ENCODE results near the gene RSPH10B2.
"Not testable (repeated sequence)": the region's sequence is repeated elsewhere in the genome, so short reads cannot be mapped to it uniquely, and the experiment has no call there.

Gene RSPH10B2

DNA sequence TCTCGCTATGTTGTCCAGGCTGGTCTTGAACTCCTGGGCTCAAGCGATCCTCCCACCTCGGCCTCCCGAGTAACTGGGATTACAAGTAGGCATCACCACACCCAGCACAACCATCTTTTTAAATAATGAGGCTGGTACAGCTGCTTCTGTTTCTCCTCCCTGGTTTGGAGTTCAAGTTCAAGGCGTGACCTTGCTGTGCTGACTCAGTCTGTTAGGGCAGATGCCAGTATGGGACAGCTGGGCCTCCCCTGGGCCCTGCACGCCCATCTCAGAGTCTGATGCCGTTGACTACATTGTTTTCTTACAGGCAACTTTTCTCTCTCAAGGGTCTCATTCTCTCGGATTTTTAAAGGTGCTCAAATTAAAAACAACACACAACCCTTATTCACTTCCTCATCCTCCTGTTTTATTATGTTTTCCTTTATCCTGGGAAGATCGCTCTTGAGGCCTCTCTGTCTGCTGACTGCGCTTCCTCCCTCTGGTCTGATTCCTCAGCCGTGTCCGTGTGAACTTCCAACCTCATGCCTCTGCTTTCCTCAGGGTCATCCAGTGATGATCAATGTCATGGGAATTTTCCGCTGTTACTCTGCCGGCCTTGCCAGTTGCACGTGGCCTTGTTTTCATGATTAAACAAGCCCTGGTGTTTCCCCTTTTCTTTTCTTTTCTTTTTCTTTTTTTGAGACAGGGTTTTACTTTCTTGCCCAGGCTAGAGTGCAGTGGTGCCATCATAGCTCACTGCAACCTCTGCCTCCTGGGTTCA is 38.4 kb downstream of the RSPH10B2 start:
- not testable (repeated sequence) for DNase-seq

DNA sequence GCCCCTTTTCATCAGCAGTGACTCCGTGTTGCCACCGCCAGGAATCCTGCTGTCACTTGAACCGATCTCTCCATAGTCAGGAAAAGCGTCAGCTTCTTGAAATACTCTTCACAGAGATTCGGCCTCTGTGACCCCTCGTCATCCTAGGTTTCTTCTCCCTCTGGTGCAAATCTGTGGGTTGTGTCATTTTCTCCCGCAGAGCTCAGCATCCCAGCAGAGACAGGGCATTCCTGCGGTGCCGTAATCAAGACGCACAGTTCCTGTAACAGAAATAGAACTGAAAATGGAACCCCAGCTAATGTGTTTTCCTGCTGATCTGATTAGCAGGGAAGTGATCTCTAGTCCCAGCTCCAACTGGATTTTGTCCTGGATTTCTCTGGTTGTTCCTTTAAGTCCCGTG is 40.4 kb downstream of the RSPH10B2 start:
- DNase-seq, result not testable (repeated sequence)

DNA sequence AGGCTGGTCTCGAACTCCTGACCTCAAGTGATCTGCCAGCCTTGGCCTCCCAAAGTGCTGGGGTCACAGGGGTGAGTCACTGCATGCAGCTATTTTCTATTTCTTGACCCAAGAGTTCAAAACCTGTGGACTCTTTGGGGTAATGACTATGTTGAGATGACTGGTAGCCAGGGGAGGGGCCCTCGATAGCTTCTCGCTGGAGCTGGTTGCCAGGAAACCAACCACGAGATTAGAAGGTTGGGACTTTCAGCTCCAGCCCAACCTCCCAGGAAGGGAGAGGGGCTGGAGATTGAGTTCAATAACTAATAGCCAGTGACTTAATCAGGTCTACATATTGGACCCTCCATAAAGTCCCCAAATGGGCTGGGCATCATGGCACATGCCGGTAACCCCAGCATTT is 43.3 kb downstream of the RSPH10B2 start:
- not testable (repeated sequence) for DNase-seq

DNA sequence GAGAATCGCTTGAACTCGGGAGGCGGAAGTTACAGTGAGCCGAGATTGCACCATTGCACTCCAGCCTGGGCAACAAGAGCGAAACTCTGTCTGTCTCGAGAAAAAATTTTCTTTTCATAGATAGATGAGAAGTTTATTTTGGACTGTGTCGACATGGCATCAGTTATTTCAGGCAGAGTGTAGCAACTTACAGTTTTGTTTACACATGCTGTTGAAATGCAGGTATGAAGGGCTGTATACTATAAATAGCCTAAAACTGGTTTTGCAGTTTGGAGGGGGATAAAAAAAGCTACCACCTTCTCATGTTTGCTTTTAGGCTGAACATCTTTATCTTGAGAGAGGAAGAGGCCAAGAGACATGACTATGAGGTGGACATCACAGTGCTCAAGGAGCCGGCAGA is 44.1 kb downstream of the RSPH10B2 start:
- DNase-seq, result not testable (repeated sequence)

DNA sequence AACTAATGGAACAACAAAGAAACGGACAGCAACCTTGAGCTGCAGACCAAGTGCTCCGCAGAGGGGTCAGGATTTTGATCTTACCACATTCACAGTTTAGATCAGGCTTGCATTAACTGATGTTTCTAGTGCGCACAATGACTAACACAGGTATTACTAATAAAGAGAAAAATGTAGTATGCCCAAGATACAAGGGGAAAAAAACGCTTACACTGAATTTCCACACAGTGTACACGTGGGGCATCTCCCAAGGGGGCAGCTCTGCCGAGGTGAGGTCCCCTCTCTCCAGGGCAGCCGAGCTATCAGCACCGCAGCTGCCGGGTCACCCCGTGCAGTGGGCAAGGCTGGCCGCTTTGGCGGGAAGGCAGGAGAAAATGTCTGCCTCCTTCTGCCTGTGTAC is 46.0 kb downstream of the RSPH10B2 start:
- DNase-seq, result not testable (repeated sequence)

DNA sequence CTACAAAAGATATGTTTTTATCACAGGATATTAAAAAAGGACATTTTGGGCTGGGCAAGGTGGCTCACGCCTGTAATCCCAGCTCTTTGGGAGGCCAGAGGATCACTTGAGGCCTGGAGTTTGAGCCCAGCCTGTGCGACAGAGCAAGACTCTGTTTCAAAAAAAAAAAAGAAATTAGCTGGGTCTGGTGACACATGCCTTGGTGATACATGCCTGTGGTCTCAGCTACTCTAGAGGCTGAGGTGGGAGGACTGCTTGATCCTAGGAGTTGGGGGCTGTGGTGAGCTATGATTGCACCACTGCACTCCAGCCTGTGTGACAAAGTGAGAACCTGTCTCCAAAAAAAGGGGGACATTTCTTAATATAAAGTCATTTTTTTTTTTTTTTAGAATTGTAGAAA is 46.4 kb downstream of the RSPH10B2 start:
- DNase-seq, result not testable (repeated sequence)

DNA sequence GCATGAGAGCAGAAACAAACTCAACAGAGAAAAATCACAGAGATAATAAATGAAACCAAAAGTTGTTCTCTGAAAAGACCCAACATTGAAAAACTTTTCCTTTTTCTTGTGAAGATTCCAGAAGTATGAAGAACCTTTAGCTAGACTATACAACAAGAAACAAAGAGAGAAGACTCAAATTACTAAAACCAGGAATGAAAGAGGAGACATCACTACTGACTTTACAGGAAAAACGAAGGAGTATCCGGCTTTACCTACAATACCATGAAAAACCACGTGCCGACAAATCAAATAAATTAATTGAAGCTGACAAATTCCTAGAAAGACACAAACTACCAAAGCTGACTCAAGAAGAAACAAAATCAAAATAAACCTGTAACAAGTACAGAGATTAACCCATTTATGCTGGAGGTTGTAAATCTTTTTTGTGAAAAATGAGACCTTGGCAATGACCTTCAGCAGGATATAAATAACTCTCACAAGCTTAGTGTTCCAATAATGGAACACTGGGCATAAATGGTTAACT is 53.6 kb downstream of the RSPH10B2 start:
- not testable (repeated sequence) for DNase-seq

DNA sequence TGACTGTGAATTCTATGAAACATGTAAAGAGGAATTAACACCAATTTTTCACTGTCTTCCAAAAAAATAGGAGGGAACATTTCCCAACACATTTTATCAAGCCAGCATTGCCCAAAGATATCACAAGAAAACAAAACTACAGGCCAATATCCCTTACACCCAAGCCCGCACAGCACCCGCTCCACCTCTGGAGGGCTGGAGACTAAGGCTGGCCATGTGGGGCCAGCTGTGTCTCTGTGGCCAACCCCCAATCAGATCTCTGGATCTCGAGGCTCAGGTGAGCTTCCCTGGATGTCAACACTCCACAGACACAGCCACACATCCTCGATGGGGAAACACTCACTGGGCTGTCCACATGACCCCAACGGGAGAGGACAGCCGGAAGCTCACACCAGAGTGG is 54.1 kb downstream of the RSPH10B2 start:
- DNase-seq, result not testable (repeated sequence)

DNA sequence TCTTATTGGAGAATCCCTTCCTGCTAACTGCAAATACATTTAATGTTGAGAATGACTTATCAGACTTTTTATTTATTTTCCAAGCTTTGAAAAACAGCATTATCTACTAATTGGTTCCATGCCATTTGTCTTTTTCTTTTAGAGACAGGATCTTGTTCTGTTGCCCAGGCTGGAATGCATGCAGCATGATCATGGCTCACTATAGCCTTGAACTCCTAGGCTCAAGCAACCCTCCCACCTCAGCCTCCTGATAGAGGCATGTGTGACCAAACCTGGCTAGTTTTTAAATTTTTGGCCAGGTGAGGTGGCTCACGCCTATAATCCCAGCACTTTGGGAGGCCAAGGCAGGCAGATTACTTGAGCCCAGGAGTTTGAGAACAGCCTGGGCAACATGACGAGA is 59.1 kb downstream of the RSPH10B2 start:
- not testable (repeated sequence) for DNase-seq

DNA sequence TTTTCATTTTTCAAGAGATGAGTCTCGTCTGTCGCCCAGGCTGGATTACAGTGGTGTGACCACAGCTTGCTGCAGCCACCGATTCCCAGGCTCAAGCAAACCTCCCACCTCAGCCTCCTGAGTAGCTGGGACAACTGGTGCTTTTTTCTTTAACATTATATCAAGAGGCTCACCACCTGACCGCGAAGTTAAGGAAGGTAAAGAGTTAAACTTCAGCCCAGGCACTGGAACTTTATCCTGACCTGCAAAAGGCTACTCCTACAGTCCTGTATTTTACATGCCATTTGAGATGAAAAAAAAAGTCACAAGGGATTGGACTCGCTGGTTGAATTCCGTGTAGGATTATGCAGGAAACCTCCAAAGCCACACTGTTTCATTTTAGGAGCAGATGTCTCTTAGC is 61.6 kb downstream of the RSPH10B2 start:
- not testable (repeated sequence) for DNase-seq

DNA sequence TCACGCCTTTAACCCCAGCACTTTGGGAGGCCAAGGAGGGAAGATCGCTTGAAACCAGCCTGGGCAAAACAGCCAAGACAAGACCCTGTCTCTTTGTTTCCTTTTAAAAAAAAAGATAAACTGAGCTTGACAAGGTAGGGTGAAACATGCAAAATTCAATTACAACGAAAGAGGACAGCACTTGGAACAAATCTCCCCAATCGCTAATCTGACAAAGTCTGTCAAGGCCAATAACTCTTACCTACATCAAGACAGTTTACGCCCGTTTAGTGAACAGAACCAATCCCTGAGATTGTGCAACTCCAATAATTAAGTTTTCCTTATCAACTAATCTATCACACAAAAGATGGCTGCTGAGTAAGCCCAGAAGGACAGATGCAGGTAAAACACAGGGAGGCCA is 67.7 kb downstream of the RSPH10B2 start:
- DNase-seq, result not testable (repeated sequence)

DNA sequence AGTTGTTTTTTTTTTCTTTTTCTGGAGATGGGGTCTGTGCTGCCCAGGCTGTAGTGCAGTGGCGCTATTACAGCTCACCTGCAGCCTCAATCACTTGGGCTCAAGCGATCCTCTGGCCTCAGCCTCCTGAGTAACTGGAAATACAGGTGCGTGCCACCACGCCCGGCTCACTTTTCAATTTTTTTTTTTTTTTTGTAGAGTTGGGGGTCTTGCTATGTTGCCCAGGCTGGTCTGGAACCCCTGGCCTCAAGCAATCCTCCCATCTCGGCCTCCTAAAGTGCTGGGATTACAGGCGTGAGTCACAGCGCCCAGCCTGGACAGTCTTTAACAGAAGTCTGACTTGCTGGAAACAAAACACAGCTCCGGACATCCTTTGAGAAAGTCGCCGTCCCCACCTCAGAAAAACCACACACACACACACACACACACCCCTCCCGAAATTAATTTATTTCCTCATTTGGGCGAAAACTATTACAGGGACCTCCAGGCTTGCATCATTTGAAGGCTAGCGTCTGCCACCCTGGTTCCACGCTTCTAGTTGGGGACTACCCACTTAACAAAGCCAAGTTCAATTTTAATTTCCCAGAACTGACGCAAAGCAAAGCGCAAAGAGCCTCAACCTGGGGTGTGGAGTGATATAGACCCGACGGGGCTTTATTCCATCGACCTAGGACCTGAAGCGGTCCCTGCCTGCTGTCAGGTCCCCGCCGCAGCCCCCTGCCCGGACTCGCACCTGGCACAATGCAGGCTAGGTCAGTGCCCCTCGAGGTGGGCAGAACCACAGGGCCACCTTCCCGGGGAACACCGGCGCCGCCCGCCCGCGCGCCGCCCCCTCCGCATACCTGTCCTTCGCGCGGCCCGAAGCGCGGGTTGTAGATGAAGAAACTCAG is 71.6 kb downstream of the RSPH10B2 start:
- not testable (repeated sequence) for DNase-seq

DNA sequence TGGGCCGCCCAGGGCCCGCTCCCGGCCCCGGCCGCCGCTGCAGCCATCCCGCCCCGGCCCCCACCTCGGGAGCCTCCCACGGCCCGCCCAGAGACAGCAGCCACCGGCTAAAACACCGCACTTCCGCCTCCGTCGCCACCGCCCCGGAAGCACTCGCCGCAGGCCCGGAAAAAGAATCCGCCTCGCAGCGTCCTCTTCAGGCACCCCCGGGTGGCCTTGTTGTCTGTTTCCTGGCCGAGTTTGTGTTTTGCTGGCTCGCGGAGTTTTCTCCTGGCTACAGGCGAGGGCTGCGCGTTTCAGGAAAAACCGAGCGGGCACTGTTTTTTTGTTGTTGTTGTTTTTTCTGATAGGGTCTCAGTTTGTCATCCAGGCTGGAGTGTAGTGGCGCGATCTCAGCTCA is 72.2 kb downstream of the RSPH10B2 start, which contains the start of gene CCZ1B:
CCZ1B (minus strand) TSS at position 125 of the 400 bp plus-strand sequence; CDS start at position 47, 78 bp downstream.
- peak; percentile 80 to 93 (median 89) for DNase-seq

DNA sequence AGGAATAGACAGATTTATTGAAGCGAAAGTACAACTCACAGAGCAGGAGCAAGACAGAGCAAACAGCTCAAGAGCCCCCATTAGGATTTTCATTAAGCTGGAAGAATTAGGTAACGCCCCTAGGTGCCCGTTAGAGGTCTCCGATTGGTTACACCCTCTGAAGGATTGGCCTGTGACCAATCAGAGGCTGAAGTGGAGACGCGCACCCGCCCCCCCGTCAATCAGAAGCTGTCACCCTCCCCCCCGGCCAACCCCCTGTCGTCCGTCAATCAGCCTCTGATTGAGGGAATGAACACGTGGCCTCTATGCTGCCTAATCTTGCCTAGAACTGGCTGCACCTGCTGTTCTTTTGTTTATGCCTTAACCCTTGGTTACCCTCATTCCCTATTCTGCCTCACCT is 73.3 kb downstream of the RSPH10B2 start:
- DNase-seq, result not testable (repeated sequence)

DNA sequence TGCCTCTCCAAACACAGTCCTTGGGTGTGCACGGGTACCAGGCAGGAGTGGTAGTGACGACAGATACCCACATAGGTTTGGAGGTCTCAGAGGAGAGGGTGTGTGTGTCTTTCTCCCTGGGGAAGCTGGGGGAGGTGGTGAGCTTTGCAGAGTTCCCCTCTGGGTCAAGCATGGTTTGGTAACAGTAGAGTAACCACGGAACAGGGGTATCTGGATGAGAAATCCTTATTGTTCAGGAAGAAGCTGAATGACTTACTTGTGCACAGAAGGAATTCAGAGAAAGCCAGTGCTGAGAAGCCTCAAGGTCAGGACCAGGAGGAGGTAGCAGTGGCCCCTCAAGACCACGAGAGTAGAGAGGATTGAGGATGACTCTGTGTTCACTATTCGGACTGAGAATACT is 75.7 kb downstream of the RSPH10B2 start:
- not testable (repeated sequence) for DNase-seq

DNA sequence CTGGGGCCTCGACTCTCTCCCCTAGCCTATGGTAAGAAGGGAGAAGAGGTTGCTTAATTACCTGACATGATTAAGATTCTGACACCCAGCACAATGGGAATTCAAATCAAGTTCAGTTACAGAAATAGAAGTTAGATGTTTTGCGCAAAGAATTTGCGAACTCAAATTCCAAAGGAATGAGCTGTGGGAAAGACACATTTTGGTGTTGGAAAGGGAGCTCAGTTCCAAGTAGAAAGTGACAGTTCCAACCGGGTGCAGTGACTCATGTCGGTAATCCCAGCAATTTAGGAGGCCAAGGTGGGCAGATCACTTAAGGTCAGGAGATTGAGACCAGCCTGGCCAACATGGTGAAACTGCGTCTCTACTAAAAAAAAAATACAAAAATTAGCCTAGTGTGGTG is 76.1 kb downstream of the RSPH10B2 start:
- not testable (repeated sequence) for DNase-seq

DNA sequence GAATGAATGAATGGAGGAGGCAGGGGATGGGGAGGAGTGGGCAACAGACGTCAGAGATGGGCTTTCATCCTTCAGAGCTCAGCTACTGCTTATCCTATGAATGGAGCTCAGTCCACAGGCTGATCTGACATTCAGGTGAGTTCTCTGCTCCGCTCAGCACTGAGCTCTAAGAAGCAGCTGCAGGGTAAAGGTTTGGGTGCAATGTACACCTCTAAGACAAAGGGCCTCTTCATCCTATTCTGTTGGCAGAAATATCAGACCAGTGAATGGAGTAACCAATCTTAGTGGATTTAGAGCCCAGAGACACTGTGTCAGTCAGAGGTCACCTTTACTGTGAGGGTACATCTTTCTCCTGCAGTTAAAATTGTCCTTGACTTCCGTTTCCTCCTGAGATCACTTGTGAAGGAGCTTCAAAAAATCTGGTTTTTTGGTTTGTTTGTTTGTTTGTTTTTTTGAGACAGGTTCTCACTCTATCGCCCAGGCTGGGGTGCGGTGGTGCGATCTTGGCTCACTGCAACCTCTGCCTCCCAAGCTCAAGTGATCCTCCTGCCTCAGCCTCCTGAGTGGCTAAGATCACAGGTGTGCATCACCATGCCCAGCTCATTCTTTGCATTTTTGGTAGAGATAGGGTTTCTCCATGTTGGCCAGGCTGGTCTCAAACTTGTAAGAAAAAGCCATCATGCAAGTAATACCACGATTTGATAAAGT is 77.3 kb downstream of the RSPH10B2 start:
- DNase-seq, result no peak

DNA sequence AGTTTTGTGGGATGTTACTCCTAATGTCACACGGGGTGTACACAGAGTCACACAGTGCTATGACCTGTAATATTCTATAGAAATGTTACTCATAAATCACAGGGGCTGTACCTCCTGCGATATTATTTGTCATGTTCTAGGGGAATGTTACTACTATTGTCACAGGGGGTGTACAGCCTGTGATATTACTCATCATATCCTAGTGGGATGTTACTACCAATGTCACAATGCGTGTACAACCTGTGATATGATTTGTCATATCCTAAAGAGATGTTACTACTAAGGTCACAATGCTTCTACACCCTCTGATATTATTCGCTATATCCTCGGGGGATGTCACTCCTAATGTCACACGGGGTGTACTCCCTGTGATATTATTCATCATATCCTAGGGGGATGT is 79.7 kb downstream of the RSPH10B2 start:
- no peak for DNase-seq

DNA sequence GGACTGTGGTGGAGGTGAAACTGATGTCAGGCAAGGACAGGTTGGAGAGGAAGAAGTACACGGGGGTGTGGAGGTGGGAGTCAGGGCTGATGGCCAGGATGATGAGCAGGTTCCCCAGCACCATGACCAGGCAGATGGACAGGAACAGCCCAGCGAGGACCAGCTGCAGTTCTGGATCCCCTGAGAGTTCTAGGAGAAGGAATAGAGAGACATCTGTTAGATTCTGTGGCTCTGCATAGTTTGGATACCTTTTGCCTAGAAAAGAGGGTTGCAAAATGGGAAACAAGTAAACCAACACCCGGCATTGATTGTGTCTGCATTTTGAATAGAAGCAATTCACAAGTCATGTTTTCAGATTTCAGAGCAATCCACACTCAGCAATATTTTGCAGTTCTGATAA is 81.6 kb downstream of the RSPH10B2 start:
- not testable (repeated sequence) for DNase-seq

DNA sequence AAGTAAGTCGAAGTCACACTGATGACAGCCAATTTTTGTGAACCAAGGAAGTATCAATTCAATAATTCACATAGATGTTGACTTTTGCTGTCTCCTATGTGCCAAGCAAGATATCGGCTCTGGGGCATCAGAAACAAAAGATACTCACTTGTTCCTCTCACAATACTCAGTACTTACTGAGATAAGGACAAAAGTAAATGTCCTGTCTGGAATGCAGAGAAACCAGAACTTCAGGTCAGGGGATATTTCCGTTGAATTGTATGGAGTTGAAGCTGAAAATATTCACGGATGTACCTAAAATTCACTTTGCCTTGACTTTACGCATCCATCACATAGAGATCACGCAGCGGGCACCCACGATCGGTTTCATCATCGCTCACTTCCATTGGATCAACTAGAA is 83.2 kb downstream of the RSPH10B2 start:
- DNase-seq, result not testable (repeated sequence)

DNA sequence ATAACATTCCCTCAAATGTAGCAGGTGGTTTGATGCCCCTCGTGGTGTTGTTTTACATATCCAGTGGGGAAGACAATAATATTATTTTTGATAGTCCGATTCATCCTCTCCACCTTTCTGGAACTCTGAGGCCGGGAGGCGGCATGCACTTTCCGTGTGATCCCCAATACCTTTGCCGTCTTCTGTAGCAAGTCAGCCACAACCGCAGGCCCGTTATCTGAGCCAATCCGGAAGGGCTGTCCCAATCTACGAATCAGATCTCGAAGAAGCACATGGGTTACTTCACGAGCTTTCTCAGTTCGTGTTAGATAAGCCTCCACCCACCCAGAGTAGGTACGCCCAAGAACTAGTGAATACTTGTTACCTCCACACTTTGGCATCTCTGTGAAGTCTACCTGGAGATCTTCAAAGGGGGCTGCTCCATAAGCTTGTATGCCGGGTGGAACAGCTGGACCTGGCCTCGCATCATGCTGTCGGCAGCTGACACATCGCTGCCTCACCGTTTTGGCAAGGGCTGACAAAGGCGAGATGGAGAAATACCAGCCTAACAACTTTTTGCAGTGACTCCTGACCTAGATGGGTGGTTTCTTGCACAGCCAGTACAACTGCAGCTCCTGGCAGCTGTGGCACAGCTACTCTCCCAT is 88.5 kb downstream of the RSPH10B2 start:
- DNase-seq, result not testable (repeated sequence)

DNA sequence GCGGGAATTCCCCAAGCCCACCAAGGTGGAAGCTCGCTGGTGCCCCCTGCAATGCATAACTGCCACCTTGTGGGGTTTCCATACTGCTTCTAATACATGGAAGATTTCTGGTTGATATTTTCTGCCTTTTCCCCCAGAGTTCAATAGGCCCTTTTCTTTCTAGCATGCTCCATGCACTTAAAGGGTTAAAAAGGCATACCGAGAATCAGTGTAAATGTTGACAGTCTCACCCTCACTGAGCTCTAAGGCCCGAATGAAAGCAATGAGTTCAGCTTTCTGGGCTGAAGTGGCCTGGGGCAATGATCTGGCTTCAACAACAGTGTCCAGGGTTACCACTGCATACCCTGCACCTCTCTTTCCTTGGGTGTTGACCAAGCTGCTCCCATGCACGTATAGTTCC is 89.2 kb downstream of the RSPH10B2 start:
- not testable (repeated sequence) for DNase-seq
